ENCODE measurements around the gene SPX.

The SPX gene

DNA sequence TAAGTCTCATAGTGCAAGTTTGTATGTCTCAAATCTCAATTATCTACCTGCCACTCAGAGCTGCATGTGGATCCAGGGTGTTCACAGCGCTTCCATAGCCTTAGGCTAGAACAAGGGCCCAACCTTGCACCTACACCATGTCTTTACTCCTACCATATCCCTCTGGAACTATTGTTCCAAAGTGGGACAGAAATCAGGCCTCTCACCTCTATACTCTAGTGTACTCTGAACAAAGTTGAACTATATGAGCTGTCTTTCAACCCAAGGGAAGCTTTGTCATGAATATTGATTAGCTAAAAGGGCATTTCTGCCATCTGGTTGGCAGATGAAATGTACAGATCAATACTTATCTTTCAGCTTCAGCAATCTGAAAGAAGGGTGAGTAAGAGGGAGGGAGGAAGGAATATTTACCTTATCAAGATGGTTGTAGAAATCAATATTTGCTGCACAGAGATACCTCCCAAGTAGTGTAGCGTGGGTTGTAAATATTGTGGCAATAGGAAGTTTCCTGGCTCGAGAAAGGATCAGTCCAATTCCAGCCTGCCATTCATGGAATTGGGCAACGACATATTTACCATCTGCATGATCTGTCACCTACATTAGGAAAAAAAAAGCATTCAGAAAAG is 47.8 kb downstream of the SPX start:
- no peak overlapping the region for H3K27ac Mint-ChIP-seq
- H3K36me3 Mint-ChIP-seq (ENCODE audit: low read depth): no peaks in the 10 kb centered on the region
- intact Hi-C loops (cut with micrococcal nuclease): no loop called here
- H3K27me3 Mint-ChIP-seq: no peaks in the 10 kb centered on the region
- no peaks in the 10 kb centered on the region for H3K9me3 Mint-ChIP-seq
- H3K4me1 Mint-ChIP-seq (ENCODE audit: low read depth): peaks cover 3% of the 10 kb centered on the region
- no peak overlapping the region for H3K4me3 Mint-ChIP-seq

DNA sequence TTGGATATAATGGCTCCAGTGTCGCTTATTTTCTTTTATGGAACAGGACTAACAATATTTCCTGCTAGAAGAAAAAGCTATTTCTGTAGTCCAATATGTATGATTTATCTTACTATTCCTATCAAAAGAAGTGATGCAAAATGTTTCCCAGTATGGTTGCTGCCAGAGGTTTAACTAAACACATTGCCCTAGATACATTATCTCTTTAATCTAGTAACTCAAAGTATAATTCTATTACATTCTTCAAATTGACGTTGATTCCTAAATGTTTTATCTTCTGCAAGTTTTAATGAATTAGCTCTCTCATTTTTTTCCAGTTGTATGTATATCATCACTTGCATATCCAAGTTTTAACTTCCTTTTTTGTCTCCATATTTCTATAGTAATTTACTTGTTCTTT is 50.3 kb downstream of the SPX start:
- Mint-ChIP-seq H3K27ac (no peak overlapping the region), H3K4me3 (no peak overlapping the region), H3K9me3 (peaks cover 9% of the 10 kb centered on the region), H3K27me3 (no peaks in the 10 kb centered on the region), H3K36me3 (ENCODE audit: low read depth) (no peaks in the 10 kb centered on the region), H3K4me1 (ENCODE audit: low read depth) (peaks cover 24% of the 10 kb centered on the region)
- intact Hi-C loops (cut with micrococcal nuclease): no loop called here

DNA sequence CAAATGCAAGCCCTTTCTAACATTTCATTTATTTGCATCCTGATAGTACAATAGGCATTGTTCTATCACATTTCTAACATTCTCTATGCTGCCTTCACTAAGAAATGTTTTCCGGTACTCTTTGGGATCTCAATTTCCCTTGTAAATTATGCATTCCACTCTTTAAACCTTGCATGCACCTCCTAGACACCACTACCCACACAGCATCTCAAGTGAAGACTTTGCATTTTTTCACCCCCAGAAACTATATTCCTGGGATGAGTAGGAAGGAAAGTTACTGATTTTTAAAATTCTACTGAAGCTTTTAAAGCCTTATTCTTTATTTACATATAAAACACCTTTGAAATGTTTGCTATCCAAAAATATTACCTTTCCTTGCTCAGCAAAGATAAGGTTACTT is 51.4 kb downstream of the SPX start:
- peaks cover 17% of the 10 kb centered on the region for H3K9me3 Mint-ChIP-seq
- no peak overlapping the region for H3K27ac Mint-ChIP-seq
- H3K4me3 Mint-ChIP-seq: no peak overlapping the region
- no peaks in the 10 kb centered on the region for H3K36me3 Mint-ChIP-seq (ENCODE audit: low read depth)
- no peaks in the 10 kb centered on the region for H3K27me3 Mint-ChIP-seq
- intact Hi-C loops (cut with micrococcal nuclease): no loop called here
- H3K4me1 Mint-ChIP-seq (ENCODE audit: low read depth): peaks cover 30% of the 10 kb centered on the region

DNA sequence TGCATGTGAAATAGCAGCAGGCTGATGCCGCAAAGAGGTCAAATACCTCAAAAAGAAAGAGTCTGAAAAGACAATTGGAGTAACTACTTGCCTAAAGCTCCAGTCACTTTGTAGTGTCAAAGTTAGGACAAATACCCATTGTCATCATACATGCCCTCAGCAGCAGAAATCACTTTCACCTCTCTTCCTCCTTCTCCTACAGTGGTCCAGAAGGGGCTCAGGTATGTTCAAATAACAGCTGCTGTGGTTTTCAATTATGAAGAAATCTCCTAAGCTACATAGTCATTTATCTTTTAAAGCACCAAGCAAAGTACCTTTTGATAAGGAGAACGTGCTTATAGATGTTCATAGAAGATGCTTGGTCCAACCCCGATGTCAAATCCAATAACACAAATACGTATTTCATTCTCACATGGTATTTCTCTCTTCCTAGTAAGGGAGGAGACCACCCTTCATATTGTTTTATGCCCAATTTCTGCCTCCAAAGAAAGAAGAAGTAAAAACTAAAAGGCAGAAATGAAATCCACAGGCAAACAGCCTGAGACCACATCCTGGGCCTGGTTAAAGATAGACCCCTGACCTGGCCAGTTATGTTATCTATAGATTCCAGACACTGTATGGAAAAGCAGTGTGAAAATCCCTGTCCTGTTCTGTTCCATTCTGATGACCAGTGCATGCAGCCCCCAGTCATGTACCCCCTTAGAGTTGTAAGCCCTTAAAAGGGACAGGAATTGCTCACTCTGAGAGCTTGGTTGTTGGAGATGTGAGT is 54.8 kb downstream of the SPX start:
- Mint-ChIP-seq H3K27ac (no peak overlapping the region), H3K9me3 (peaks cover 25% of the 10 kb centered on the region), H3K4me1 (ENCODE audit: low read depth) (peaks cover 30% of the 10 kb centered on the region), H3K27me3 (no peaks in the 10 kb centered on the region), H3K4me3 (no peak overlapping the region), H3K36me3 (ENCODE audit: low read depth) (no peaks in the 10 kb centered on the region)
- intact Hi-C loops (cut with micrococcal nuclease): no loop called here

Data from dendritic cell treated with granulocyte-macrophage colony-stimulating factor and Interleukin-4, amounts not matched to agents 40 ng/mL and 50 ng/mL, for 4 days (primary cell).